Smooth muscle cell (in vitro differentiated cells): ENCODE results near the gene RNASE8. TPM values are rescaled to one million over a fixed set of nuclear protein-coding genes. Genes with fewer than 3 reads are reported as not detected.

Experiments
- DNase-seq: peaks from one replicate; lab custom pipeline; 2025; ENCODE audit not compliant: unreplicated experiment; lab: John Stamatoyannopoulos, UW
- H2AFZ ChIP-seq: fragments of 200-600 bp; sonication (generic); 2 replicates; pipeline ENCODE4 v1.6.0; 2016; ENCODE audit warnings: antibody characterized with exemption, low read depth, mild to moderate bottlenecking
- H3F3A ChIP-seq: fragments of 200-600 bp; sonication (generic); 2 replicates; pipeline ENCODE4 v1.6.0; 2017; ENCODE audit warnings: antibody characterized with exemption, low read depth
- H3K27ac ChIP-seq: fragments of 200-600 bp; sonication (generic); 2 replicates; pipeline ENCODE4 v1.5.1; 2016; ENCODE audit warnings: low read depth, mild to moderate bottlenecking
- H3K27me3 ChIP-seq: fragments of 200-600 bp; sonication (generic); 2 replicates; pipeline ENCODE4 v1.6.1; 2016; ENCODE audit warnings: low read depth, mild to moderate bottlenecking
- H3K36me3 ChIP-seq: fragments of 200-600 bp; sonication (generic); 2 replicates; pipeline ENCODE4 v1.5.1; 2016; ENCODE audit warnings: low read depth
- H3K4me1 ChIP-seq: fragments of 200-600 bp; sonication (generic); 2 replicates; pipeline ENCODE4 v1.5.1; 2016; ENCODE audit warnings: low read depth
- H3K4me2 ChIP-seq: fragments of 200-600 bp; sonication (generic); 2 replicates; pipeline ENCODE4 v1.6.0; 2016; ENCODE audit warnings: mild to moderate bottlenecking
- H3K4me3 ChIP-seq: fragments of 200-600 bp; sonication (generic); 2 replicates; pipeline ENCODE4 v1.5.1; 2016; ENCODE audit warnings: mild to moderate bottlenecking
- H3K79me2 ChIP-seq: fragments of 200-600 bp; sonication (generic); 2 replicates; pipeline ENCODE4 v1.6.0; 2016; ENCODE audit warnings: low read depth, mild to moderate bottlenecking
- H3K9ac ChIP-seq: fragments of 200-600 bp; sonication (generic); 2 replicates; pipeline ENCODE4 v1.6.0; 2016; ENCODE audit warnings: low read depth
- H3K9me3 ChIP-seq: fragments of 200-600 bp; sonication (generic); replicated peaks from 2 replicates; pipeline ENCODE4 v1.5.1; 2016; ENCODE audit warnings: low read depth
- H4K20me1 ChIP-seq: fragments of 200-600 bp; sonication (generic); 2 replicates; pipeline ENCODE4 v1.6.0; 2016; ENCODE audit warnings: low read depth
- WGBS: methylation state at CpG from one replicate; pipeline ENCODE4 v1.1.7; 2016; ENCODE audit warnings: low lambda C conversion rate; 5-methylcytosine and 5-hydroxymethylcytosine counted together
- polyA plus RNA-seq: library from polyadenylated mRNA; unstranded; fragments of >200 nt; fragmentation: Nextera tagmentation; extraction: Ambion mirVana; gene quantifications from 2 replicates; pipeline ENCODE4 v1.2.1, GENCODE V29; 2016
- total RNA-seq: library from RNA; depleted of rRNA; stranded (reverse); fragments of >200 nt; gene quantifications from 2 replicates; pipeline ENCODE4 v1.2.3, GENCODE V29; 2014
- TF ChIP-seq, protein P1 (sequence below): fragments of 200-600 bp; sonication (generic); IDR thresholded peaks from 2 replicates; pipeline ENCODE4 v1.5.1; 2017; ENCODE audit warnings: borderline replicate concordance, mild to moderate bottlenecking, antibody characterized with exemption; ENCODE audit not compliant: insufficient read depth, poor library complexity, severe bottlenecking

RNASE8 gene
- total and polyA plus RNA-seq, 2 experiments from 2014 or later: not detected

- no peaks in the 10 kb centered on the region for H3K36me3 ChIP-seq
- H3K4me2 ChIP-seq: no peak overlapping the region
- no peak overlapping the region for H3K27ac ChIP-seq
- H3K9ac ChIP-seq: no peak overlapping the region
- DNase-seq: no peak
- TF ChIP-seq, protein P1, sequence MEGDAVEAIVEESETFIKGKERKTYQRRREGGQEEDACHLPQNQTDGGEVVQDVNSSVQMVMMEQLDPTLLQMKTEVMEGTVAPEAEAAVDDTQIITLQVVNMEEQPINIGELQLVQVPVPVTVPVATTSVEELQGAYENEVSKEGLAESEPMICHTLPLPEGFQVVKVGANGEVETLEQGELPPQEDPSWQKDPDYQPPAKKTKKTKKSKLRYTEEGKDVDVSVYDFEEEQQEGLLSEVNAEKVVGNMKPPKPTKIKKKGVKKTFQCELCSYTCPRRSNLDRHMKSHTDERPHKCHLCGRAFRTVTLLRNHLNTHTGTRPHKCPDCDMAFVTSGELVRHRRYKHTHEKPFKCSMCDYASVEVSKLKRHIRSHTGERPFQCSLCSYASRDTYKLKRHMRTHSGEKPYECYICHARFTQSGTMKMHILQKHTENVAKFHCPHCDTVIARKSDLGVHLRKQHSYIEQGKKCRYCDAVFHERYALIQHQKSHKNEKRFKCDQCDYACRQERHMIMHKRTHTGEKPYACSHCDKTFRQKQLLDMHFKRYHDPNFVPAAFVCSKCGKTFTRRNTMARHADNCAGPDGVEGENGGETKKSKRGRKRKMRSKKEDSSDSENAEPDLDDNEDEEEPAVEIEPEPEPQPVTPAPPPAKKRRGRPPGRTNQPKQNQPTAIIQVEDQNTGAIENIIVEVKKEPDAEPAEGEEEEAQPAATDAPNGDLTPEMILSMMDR: no peak
- H3K9me3 ChIP-seq: no peaks in the 10 kb centered on the region
- no peak overlapping the region for H3K4me3 ChIP-seq
- H4K20me1 ChIP-seq: peaks cover 3% of the 10 kb centered on the region
- H2AFZ ChIP-seq: no peak overlapping the region
- peaks cover 4% of the 10 kb centered on the region for H3F3A ChIP-seq
- H3K4me1 ChIP-seq: no peaks in the 10 kb centered on the region
- 89% methylated on average over 6 of the region's 6 CpGs for WGBS
- peaks cover 13% of the 10 kb centered on the region for H3K79me2 ChIP-seq
- no peaks in the 10 kb centered on the region for H3K27me3 ChIP-seq
Measured at GRCh38 chr14:21015312-21015711, 42.3 kb upstream of the RNASE8 start.

GRCh38 chr14:21016413-21017190 is 41.0 kb upstream of the RNASE8 start:
- H3K9me3 ChIP-seq: no peaks in the 10 kb centered on the region
- H3K4me1 ChIP-seq: no peaks in the 10 kb centered on the region
- no peak for DNase-seq
- TF ChIP-seq, protein P1: no peak
- H2AFZ ChIP-seq: no peak overlapping the region
- H4K20me1 ChIP-seq: peaks cover 3% of the 10 kb centered on the region
- H3K4me2 ChIP-seq: no peak overlapping the region
- H3K79me2 ChIP-seq: peaks cover 6% of the 10 kb centered on the region
- peaks cover 4% of the 10 kb centered on the region for H3F3A ChIP-seq
- H3K27ac ChIP-seq: no peak overlapping the region
- H3K36me3 ChIP-seq: no peaks in the 10 kb centered on the region
- no peak overlapping the region for H3K4me3 ChIP-seq
- no peak overlapping the region for H3K9ac ChIP-seq
- H3K27me3 ChIP-seq: no peaks in the 10 kb centered on the region
- 85% methylated on average over 9 of the region's 9 CpGs for WGBS

DNA sequence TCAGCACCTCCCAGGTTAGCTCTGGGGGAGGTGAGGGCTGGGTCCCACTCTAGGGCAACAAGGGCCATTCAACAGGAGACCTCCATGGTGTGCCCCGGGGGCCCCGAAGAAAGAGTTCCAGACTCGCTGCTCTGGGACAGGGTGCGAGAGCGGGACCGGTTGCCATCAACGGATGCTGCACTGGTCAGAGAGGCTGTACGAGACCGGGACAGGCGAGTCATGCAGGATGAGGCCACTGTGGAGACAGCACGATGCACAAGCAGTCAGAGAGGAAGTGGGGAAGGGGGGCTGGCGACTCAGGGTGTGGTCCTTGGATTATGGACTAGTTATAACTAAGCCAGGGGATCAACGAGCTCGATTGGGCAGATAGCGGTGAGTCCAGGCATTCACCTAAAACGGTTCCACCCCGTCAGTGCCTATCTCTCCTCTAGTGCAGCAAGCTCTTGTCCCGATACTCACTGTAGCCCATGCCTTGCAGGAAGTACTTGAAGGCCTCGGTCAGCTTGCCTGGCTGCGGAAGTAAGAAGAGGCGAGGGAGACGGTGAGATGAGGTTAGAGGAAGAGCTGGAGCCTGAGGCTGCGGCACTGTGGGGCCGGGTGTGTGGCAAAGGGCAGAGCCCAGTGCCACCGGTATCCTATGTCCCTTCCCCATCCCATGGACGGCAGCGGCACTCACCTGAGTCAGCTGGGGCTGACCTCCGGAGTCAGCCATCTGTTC is 39.9 kb upstream of the RNASE8 start:
- H3K36me3 ChIP-seq: no peaks in the 10 kb centered on the region
- no peaks in the 10 kb centered on the region for H3K4me1 ChIP-seq
- WGBS: 61% methylated on average over 28 of the region's 28 CpGs
- TF ChIP-seq, protein P1: no peak
- H3F3A ChIP-seq: peaks cover 4% of the 10 kb centered on the region
- DNase-seq: no peak
- H3K27me3 ChIP-seq: no peaks in the 10 kb centered on the region
- no peak overlapping the region for H3K9ac ChIP-seq
- no peak overlapping the region for H3K4me3 ChIP-seq
- H3K27ac ChIP-seq: no peak overlapping the region
- H2AFZ ChIP-seq: no peak overlapping the region
- H3K79me2 ChIP-seq: no peaks in the 10 kb centered on the region
- peaks cover 3% of the 10 kb centered on the region for H4K20me1 ChIP-seq
- no peak overlapping the region for H3K4me2 ChIP-seq
- H3K9me3 ChIP-seq: no peaks in the 10 kb centered on the region
